ENCODE data around the gene LPAR2.

Gene LPAR2

DNA sequence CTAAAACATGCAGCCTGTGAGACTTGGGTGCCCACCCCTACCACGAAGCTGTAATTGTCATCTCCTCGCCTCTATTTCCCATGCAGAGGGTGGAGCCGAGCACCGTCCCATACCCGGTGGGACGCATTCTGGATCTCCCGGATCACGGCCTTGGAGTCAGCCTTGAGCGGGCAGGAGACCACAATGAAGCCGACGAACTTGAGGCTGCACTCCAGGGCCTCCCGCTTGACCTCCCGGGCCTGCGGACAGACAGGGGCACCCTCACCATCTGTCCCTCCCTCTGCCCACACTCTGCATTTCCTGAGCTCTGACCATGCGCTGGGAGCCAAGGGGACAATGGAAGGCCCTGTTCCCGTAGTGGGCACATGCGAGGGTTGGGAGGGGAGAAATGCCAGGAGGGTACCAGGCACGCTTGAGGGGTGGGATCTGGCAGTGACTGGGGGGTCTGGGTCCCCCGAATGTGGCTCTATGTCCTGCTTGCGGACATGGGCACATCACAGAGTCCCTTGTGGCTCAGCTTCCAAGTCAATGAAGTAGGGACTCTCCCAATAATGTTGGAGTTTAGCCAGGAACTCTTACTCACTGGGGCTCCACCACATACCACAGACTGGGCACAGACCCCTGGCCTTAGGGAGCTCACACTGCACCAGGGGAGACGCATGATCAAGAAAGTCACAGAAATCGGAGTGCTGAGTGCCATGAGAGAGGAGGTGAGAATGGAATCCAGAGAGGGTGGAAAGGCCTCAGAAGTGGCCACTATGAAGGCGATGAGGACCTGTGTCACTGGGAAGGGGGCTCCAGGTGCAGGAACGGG, 24.7 kb upstream of the LPAR2 start:
- no peak for DNase-seq

DNA sequence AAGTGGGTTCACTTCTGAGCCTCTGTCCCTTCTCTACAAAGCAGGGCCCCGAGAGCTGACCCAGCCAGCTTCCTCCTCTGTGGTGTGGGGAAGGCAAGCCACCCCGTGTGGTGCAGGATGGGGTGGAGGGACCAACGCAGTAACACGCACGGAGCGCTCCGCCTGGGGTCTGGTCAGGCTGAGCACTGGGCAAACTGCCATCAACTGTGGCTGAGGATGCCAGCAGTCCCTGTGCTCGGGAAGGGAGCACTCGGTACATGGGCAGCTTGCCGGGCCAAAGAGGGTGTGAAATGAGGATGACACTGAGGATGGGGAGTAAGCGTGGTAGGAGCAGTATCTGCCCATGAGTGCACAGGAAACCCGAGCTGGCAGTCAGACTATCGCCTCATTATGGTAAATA, 23.1 kb upstream of the LPAR2 start:
- DNase-seq: no peak

- DNase-seq: no peak
Measured at GRCh38 chr19:19650331-19650730, 22.3 kb upstream of the LPAR2 start.

GRCh38 chr19:19649580-19649995, 21.6 kb upstream of the LPAR2 start:
- no peak for DNase-seq

GRCh38 chr19:19649155-19649554, 21.1 kb upstream of the LPAR2 start:
- DNase-seq: no peak

DNA sequence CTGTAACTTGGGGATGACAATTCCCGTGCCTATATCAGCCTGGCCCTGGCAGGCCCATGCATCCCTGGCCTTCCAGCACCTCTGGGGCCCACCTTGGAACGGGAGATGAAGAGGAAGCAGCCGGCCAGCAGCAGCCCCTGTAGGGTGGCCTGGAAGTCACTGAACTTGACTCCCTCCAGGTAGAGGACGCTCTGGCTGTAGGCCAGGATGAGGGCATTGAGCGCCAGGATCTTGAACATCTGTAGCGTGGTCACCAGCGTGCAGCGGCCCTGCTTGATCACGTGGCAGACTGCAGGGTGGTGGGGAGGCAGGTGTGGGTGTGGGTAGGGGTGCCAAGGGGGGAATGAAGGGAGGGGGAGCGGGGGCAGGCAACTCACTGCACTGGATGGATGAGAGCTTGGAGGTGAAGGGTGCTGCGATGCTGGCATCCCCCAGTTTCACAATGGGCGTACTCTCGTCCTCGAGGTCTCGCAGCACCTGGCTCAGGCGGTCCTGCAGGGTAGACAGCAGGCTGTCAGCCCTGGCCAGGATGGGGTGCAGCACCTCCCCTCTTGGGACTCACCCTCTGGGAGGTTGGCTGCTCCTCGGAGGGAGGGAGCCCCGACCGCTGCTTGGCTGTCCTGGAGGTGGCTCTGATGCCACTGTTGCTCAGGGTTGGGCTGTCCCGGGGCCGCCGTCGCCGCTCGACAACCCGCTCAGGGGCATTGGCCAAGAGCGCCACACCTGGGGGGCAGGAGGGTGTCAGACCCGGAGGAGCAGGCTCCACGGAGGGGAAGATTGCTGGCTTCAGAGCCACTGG, 19.2 kb upstream of the LPAR2 start:
- DNase-seq: no peak

DNA sequence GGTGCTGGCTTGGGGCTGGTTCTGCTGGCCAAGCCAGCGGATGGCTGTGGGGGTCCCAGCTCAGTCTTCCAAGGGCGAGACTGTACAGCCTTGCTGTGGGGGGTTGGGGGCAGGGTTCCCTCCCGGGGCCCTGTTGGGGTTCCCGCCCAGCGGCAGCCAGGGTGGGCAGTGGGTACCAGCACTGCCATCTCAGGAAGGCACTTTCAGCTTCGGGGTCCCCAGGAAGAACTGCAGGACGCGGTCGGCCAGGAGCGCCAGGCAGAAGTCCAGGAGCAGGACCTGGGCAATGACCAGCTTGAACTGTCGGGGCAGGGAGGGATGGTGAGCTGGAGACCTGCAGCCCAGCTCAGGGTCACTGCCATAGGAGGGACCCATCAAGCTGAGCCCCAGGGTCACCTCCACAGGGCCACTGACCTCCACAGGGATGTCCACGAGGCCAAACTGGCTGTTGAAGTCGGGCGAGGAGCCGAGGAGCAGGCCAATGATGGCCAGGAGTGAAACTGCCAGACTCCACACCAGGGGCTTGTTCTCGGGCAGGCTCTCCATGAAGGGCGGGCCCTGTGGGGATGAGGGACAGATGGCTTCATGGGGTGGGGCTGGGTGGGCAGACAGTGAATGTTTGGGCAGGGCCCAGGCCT, 17.3 kb upstream of the LPAR2 start:
- DNase-seq: no peak

GRCh38 chr19:19644054-19644388, 16.0 kb upstream of the LPAR2 start:
- DNase-seq: no peak

- DNase-seq: peak; percentile 87
Measured at GRCh38 chr19:19643158-19644053, 15.4 kb upstream of the LPAR2 start, which contains the start of gene GMIP. Gene GMIP (minus strand): TSS chr19:19643657. CDS start chr19:19643529, 128 bp downstream.

GRCh38 chr19:19642506-19643157, 14.6 kb upstream of the LPAR2 start:
- no peak for DNase-seq

GRCh38 chr19:19637523-19638251, 9.7 kb upstream of the LPAR2 start:
- DNase-seq: no peak

GRCh38 chr19:19637186-19637522, 9.1 kb upstream of the LPAR2 start:
- no peak for DNase-seq

- no peak for DNase-seq
Measured at GRCh38 chr19:19636573-19637185, 8.7 kb upstream of the LPAR2 start.

DNA sequence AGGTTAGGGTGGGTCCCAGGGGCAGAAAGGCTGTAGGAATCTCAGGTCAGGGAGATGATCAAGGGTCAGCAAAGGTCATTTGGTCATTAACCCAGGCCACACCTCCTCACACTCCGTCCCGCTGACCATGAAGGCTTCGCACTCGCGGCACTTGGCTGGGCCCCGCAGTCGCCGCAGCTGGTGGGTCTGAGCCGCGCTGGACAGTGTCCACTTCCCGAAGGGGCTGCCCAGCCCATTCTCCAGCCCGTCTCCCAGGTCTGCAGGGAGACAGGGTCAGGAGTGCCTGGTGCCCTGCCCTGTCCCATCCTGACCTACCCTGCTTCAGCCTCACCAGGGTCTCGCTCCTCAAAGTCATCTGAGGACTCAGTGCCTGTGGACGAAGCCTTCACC, 7.3 kb upstream of the LPAR2 start:
- no peak for DNase-seq

GRCh38 chr19:19634516-19635312, 6.7 kb upstream of the LPAR2 start:
- DNase-seq: no peak

GRCh38 chr19:19633711-19634515, 5.9 kb upstream of the LPAR2 start:
- no peak for DNase-seq

GRCh38 chr19:19632661-19633060, 4.6 kb upstream of the LPAR2 start:
- DNase-seq: no peak

DNA sequence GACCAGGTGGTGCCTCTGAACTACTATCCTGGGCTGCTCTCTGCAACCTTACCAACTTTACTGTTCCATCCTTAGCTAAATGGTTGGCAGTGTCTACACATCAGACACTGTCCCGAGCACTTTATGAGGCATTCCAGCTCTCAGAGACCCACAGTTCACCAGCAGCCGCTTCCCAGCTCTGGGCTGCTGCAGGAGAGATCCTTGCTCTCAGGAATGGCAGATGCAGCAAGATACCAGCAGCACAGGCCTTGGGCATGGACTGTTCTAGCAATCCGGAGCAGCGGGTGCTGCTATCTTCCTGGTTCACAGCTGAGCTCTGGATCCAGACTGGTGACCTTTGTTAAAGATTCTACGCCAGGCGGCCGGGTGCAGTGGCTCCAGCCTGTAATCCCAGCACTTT, 3.3 kb upstream of the LPAR2 start:
- no peak for DNase-seq

GRCh38 chr19:19630426-19630825, 2.4 kb upstream of the LPAR2 start:
- no peak for DNase-seq
